ENCODE measurements around the gene HS6ST3.

HS6ST3 gene

DNA sequence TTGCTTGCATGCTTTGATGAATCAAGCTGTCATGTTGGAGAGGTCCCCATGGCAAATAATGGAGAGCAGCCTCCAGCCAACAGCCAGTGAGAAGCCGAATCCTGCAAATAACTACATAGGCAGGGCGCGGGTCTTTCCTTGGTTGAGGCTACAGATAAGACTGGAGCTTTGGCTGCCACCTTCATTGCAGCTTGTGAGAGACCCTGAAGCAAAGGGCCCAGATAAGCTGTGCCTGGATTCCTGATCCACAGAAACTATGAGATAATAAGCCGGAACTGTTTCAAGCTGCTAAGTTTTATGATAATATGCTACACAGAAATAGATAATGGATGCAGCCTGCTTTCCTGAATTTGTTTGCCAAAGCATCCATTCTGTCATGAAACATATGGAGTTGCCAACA, 257.0 kb downstream of the HS6ST3 start:
- ChIA-PET POLR2A (no interaction called here), CTCF (interaction anchor here (1.0 kb wide), 1 partner anchor 10 kb away, joined by 3 read pairs; no protein-coding TSS in a partner anchor)
- no peak for DNase-seq (ENCODE audit: extremely low spot score)
- TF ChIP-seq, protein P1, sequence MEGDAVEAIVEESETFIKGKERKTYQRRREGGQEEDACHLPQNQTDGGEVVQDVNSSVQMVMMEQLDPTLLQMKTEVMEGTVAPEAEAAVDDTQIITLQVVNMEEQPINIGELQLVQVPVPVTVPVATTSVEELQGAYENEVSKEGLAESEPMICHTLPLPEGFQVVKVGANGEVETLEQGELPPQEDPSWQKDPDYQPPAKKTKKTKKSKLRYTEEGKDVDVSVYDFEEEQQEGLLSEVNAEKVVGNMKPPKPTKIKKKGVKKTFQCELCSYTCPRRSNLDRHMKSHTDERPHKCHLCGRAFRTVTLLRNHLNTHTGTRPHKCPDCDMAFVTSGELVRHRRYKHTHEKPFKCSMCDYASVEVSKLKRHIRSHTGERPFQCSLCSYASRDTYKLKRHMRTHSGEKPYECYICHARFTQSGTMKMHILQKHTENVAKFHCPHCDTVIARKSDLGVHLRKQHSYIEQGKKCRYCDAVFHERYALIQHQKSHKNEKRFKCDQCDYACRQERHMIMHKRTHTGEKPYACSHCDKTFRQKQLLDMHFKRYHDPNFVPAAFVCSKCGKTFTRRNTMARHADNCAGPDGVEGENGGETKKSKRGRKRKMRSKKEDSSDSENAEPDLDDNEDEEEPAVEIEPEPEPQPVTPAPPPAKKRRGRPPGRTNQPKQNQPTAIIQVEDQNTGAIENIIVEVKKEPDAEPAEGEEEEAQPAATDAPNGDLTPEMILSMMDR (IDR thresholded peaks at IDR 0.05; ENCODE audit: control extremely low read depth, extremely low read depth, low read depth, missing control alignments) = no peak

- DNase-seq (ENCODE audit: extremely low spot score) = no peak
- CTCF ChIA-PET = no interaction called here
- POLR2A ChIA-PET = no interaction called here
- TF ChIP-seq, protein P1 (IDR thresholded peaks at IDR 0.05; ENCODE audit: control extremely low read depth, extremely low read depth, low read depth, missing control alignments) = no peak
These were observed 283.7 kb downstream of the HS6ST3 start for GRCh38 chr13:96373597-96373996.

GRCh38 chr13:96377835-96378234, 287.9 kb downstream of the HS6ST3 start:
- CTCF ChIA-PET = no interaction called here
- POLR2A ChIA-PET = no interaction called here
- no peak for DNase-seq (ENCODE audit: extremely low spot score)
- TF ChIP-seq, protein P1 (IDR thresholded peaks at IDR 0.05; ENCODE audit: control extremely low read depth, extremely low read depth, low read depth, missing control alignments) = no peak

DNA sequence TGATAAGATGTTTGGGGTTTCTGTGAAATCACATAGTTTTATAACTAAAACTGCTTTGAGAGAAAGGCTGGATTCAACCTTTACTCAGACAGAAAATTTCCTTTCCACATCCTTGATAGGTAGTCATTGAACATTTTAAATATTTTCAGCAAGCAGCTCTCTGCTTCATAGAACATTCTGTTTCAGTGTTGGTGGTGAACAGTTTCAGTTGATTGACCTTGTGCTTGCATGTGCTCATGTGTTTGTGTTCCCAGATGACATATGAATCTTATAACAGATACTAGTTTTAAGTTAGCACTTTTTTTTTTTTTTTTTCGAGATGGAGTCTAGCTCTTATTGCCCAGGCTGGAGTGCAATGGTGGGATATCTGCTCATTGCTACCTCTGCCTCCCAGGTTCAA, 290.1 kb downstream of the HS6ST3 start:
- TF ChIP-seq, protein P1 (IDR thresholded peaks at IDR 0.05; ENCODE audit: control extremely low read depth, extremely low read depth, low read depth, missing control alignments) = no peak
- ChIA-PET POLR2A (no interaction called here), CTCF (interaction anchor here (1.2 kb wide), 1 partner anchor 11 kb away, joined by 4 read pairs; no protein-coding TSS in a partner anchor)
- DNase-seq (ENCODE audit: extremely low spot score) = no peak

DNA sequence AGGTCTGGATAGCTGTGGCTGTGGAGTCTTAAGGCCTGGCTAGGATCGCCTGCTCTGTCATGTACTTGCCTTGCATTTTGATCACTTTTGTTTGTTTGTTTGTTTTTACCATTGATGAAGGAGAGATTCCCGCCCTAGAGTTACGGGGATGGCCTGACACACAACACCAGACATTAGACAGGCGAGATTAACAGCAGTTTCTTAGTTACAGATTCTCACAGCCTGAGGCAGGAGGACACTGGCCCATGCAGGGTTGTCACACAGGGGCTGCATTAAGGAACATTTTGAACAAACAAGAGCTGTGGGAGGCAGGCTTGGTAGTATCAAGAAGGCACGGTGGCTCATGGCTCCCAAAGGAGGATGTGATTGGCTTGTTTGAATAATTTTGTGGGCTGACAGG, 291.8 kb downstream of the HS6ST3 start:
- TF ChIP-seq, protein P1 (IDR thresholded peaks at IDR 0.05; ENCODE audit: control extremely low read depth, extremely low read depth, low read depth, missing control alignments) = no peak
- ChIA-PET CTCF (interaction anchor here (0.9 kb wide), 1 partner anchor 48 kb away, joined by 3 read pairs; no protein-coding TSS in a partner anchor), POLR2A (no interaction called here)
- DNase-seq (ENCODE audit: extremely low spot score) = no peak

- CTCF ChIA-PET = interaction anchor here (1.1 to 2.4 kb wide), 2 partner anchors 14 to 55 kb away, joined by 3 to 7 read pairs; no protein-coding TSS in a partner anchor
- DNase-seq (ENCODE audit: extremely low spot score) = no peak
- POLR2A ChIA-PET = no interaction called here
- TF ChIP-seq, protein P1 (IDR thresholded peaks at IDR 0.05; ENCODE audit: control extremely low read depth, extremely low read depth, low read depth, missing control alignments) = no peak
These were observed 298.7 kb downstream of the HS6ST3 start for GRCh38 chr13:96388598-96388997.

DNA sequence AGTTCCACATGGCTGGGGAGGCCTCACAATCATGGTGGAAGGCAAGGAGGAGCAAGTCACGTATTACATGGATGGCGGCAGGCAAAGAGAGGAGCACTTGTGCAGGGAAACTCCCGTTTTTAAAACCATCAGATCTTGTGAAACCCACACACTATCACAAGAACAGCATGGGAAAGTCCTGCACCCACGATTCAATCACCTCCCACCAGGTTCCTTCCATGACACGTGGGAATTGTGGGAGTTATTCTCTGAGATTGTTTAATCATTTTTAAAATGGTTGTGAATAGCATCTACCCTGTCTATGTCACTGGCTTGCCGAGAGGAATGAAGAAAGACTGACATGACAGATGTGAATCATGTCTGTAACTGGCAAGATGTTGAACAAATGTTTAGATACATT, 301.7 kb downstream of the HS6ST3 start:
- CTCF ChIA-PET = no interaction called here
- no peak for DNase-seq (ENCODE audit: extremely low spot score)
- POLR2A ChIA-PET = no interaction called here
- TF ChIP-seq, protein P1 (IDR thresholded peaks at IDR 0.05; ENCODE audit: control extremely low read depth, extremely low read depth, low read depth, missing control alignments) = no peak

Measured in GM10248 (cell line).